Neural cell (in vitro differentiated cells): Measurements from ENCODE around the gene LRRC26. TPM values are rescaled to one million over a fixed set of nuclear protein-coding genes. Genes with fewer than 3 reads are reported as not detected.

Source experiments
- H2AFZ ChIP-seq: fragments of 200-600, 300-800 bp; sonication (generic), shearing (Covaris generic); 2 replicates; pipeline ENCODE4 v1.6.0; 2014; ENCODE audit warnings: low read depth, mild to moderate bottlenecking, antibody characterized with exemption, low read length, moderate library complexity
- H3F3A ChIP-seq: fragments of 200-600 bp; shearing (Covaris generic); 2 replicates; pipeline ENCODE4 v1.6.1; 2016; ENCODE audit warnings: mild to moderate bottlenecking, moderate library complexity, mixed read lengths, antibody characterized with exemption, low read length; ENCODE audit not compliant: insufficient read depth, poor library complexity, severe bottlenecking
- H3K27ac ChIP-seq: fragments of 200-600, 300-800 bp; sonication (generic), shearing (Covaris generic); 2 replicates; pipeline ENCODE4 v1.5.1; 2014; ENCODE audit warnings: mild to moderate bottlenecking, low read length, moderate library complexity
- H3K27me3 ChIP-seq: fragments of 300-800, 200-600 bp; sonication (generic), shearing (Covaris generic); 2 replicates; pipeline ENCODE4 v1.6.0; 2014; ENCODE audit warnings: mild to moderate bottlenecking, low read depth, low read length, moderate library complexity; ENCODE audit not compliant: insufficient read depth
- H3K36me3 ChIP-seq: fragments of 300-800, 200-600 bp; sonication (generic), shearing (Covaris generic); 2 replicates; pipeline ENCODE4 v1.5.1; 2014; ENCODE audit warnings: mild to moderate bottlenecking, antibody characterized with exemption, low read length, moderate library complexity; ENCODE audit not compliant: insufficient read depth
- H3K4me2 ChIP-seq: fragments of 300-800, 200-600 bp; sonication (generic), shearing (Covaris generic); 2 replicates; pipeline ENCODE4 v1.6.0; 2014; ENCODE audit warnings: mild to moderate bottlenecking, low read length
- H3K4me3 ChIP-seq: fragments of 300-800, 200-600 bp; sonication (generic), shearing (Covaris generic); 2 replicates; pipeline ENCODE4 v1.5.1; 2014; ENCODE audit warnings: mild to moderate bottlenecking, low read length, moderate library complexity
- H3K79me2 ChIP-seq: fragments of 200-600 bp; shearing (Covaris generic); replicated peaks from 2 replicates; pipeline ENCODE4 v1.6.0; 2014; ENCODE audit warnings: mild to moderate bottlenecking, low read length, moderate library complexity; ENCODE audit not compliant: insufficient read depth
- H3K9ac ChIP-seq: fragments of 300-800, 200-600 bp; sonication (generic), shearing (Covaris generic); 2 replicates; pipeline ENCODE4 v1.6.1; 2016; ENCODE audit warnings: mild to moderate bottlenecking, low read length, mixed read lengths
- H3K9me2 ChIP-seq: fragments of 200-600 bp; shearing (Covaris generic); 2 replicates; pipeline ENCODE4 v1.6.1; 2016; ENCODE audit warnings: mild to moderate bottlenecking, low read length, mixed read lengths; ENCODE audit not compliant: insufficient read depth
- H3K9me3 ChIP-seq: fragments of 200-600, 300-800 bp; sonication (generic), shearing (Covaris generic); 2 replicates; pipeline ENCODE4 v1.6.1; 2016; ENCODE audit warnings: mild to moderate bottlenecking, mixed run types, low read length, moderate library complexity, mixed read lengths
- H4K20me1 ChIP-seq: fragments of 200-600 bp; shearing (Covaris generic); 2 replicates; pipeline ENCODE4 v1.6.1; 2016; ENCODE audit warnings: mild to moderate bottlenecking, mixed run types; ENCODE audit not compliant: insufficient read depth
- EP300 ChIP-seq: fragments of 450-650 bp; conservative IDR thresholded peaks from 2 replicates; pipeline ENCODE4 v1.6.1; 2014; ENCODE audit warnings: antibody characterized with exemption, mild to moderate bottlenecking, moderate library complexity; ENCODE audit not compliant: poor library complexity, severe bottlenecking
- EZH2 ChIP-seq: fragments of 200-600, 300-800 bp; shearing (Covaris generic), sonication (generic); IDR thresholded peaks from 2 replicates; pipeline ENCODE4 v1.6.1; 2014; ENCODE audit warnings: antibody characterized with exemption, low read length, borderline replicate concordance, mild to moderate bottlenecking; ENCODE audit not compliant: insufficient read depth, poor library complexity, severe bottlenecking
- MXI1 ChIP-seq: fragments of 450-650 bp; conservative IDR thresholded peaks from 2 replicates; pipeline ENCODE4 v1.6.1; 2014; ENCODE audit warnings: antibody characterized with exemption, mild to moderate bottlenecking; ENCODE audit not compliant: poor library complexity, severe bottlenecking
- POLR2AphosphoS5 ChIP-seq: IDR thresholded peaks from 2 replicates; pipeline ENCODE4 v1.6.1; 2012
- RAD21 ChIP-seq: fragments of 450-650 bp; conservative IDR thresholded peaks from 2 replicates; pipeline ENCODE4 v1.6.1; 2014; ENCODE audit warnings: antibody characterized with exemption, mild to moderate bottlenecking, moderate library complexity
- SMC3 ChIP-seq: fragments of 450-650 bp; conservative IDR thresholded peaks from 2 replicates; pipeline ENCODE4 v1.6.1; 2014; ENCODE audit warnings: antibody characterized with exemption, mild to moderate bottlenecking, moderate library complexity; ENCODE audit not compliant: poor library complexity
- TAF1 ChIP-seq: IDR thresholded peaks from 2 replicates; pipeline ENCODE4 v1.6.1; 2012; ENCODE audit warnings: low read depth
- polyA plus RNA-seq: library from polyadenylated mRNA; depleted of rRNA; stranded (reverse); fragments of >200 nt; gene quantifications from 2 replicates; pipeline ENCODE4 v1.2.3, GENCODE V29; 2014
- TF ChIP-seq, protein P1 (sequence below): IDR thresholded peaks from 2 replicates; pipeline ENCODE4 v1.6.1; 2012; ENCODE audit warnings: borderline replicate concordance
- TF ChIP-seq, protein P2 (sequence below): fragments of 450-650 bp; IDR thresholded peaks from 2 replicates; pipeline ENCODE4 v1.5.1; 2014; ENCODE audit warnings: antibody characterized with exemption, mild to moderate bottlenecking, moderate library complexity; ENCODE audit not compliant: poor library complexity, severe bottlenecking

LRRC26 gene
- polyA plus RNA-seq, 1 donor from 2014 or later: 2.2 TPM

- H3K4me2 ChIP-seq: no peak overlapping the region
- H3F3A ChIP-seq: no peaks in the 10 kb centered on the region
- H3K9me3 ChIP-seq: no peaks in the 10 kb centered on the region
- no peak for TF ChIP-seq MXI1
- TF ChIP-seq RAD21: no peak
- no peak for TF ChIP-seq EP300
- no peak for TF ChIP-seq EZH2
- TF ChIP-seq, protein P1, sequence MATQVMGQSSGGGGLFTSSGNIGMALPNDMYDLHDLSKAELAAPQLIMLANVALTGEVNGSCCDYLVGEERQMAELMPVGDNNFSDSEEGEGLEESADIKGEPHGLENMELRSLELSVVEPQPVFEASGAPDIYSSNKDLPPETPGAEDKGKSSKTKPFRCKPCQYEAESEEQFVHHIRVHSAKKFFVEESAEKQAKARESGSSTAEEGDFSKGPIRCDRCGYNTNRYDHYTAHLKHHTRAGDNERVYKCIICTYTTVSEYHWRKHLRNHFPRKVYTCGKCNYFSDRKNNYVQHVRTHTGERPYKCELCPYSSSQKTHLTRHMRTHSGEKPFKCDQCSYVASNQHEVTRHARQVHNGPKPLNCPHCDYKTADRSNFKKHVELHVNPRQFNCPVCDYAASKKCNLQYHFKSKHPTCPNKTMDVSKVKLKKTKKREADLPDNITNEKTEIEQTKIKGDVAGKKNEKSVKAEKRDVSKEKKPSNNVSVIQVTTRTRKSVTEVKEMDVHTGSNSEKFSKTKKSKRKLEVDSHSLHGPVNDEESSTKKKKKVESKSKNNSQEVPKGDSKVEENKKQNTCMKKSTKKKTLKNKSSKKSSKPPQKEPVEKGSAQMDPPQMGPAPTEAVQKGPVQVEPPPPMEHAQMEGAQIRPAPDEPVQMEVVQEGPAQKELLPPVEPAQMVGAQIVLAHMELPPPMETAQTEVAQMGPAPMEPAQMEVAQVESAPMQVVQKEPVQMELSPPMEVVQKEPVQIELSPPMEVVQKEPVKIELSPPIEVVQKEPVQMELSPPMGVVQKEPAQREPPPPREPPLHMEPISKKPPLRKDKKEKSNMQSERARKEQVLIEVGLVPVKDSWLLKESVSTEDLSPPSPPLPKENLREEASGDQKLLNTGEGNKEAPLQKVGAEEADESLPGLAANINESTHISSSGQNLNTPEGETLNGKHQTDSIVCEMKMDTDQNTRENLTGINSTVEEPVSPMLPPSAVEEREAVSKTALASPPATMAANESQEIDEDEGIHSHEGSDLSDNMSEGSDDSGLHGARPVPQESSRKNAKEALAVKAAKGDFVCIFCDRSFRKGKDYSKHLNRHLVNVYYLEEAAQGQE: no peak
- no peak for TF ChIP-seq POLR2AphosphoS5
- H3K36me3 ChIP-seq: no peaks in the 10 kb centered on the region
- H3K79me2 ChIP-seq: no peaks in the 10 kb centered on the region
- peaks cover 65% of the 10 kb centered on the region for H3K27me3 ChIP-seq
- no peak overlapping the region for H3K4me3 ChIP-seq
- H3K9me2 ChIP-seq: no peaks in the 10 kb centered on the region
- H2AFZ ChIP-seq: no peak overlapping the region
- H3K27ac ChIP-seq: no peak overlapping the region
- H4K20me1 ChIP-seq: no peaks in the 10 kb centered on the region
- no peak overlapping the region for H3K9ac ChIP-seq
Observed at GRCh38 chr9:137141976-137142936, 27.6 kb downstream of the LRRC26 start.

DNA sequence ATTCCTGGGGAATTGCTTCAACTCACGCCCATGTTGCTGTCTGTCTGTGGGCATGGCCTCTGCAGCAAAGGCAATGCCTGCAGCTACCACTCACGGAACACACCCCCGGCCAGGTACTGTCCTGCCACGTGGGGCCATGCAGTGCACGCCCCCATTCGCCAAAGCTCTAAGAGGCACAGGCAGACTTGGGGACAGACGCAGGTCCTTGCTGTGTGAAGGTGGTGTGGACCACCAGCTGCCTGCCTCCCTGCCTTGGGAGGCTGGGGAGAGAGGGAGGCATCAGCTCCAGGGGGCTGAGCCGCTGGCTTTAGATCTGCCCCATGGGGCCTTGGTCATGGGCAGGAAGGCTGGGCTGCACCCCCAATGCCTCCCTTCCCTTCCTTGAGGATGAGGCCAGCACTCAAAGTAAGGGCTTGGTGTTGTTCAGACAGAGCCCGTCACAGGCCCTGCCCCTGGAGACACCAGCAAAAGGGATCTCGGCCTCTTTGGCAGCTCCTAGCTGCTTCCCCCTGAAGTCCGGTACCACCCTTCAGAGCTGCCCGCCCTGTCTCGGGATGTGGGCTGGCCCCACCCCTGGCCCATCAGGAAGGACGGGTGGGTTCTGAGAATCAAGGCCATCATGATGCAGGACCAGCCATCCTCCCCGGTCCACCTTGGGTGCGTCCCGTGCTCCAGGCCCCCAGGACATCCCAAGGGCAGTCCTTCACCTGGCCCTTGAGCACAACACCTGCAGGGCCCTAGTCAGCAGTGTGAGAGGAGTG is 28.6 kb downstream of the LRRC26 start:
- Histone ChIP-seq H3K36me3 (no peaks in the 10 kb centered on the region), H3K79me2 (no peaks in the 10 kb centered on the region), H3K9me2 (no peaks in the 10 kb centered on the region), H3K27ac (no peak overlapping the region), H3K27me3 (peaks cover 75% of the 10 kb centered on the region), H4K20me1 (no peaks in the 10 kb centered on the region), H3K9me3 (no peaks in the 10 kb centered on the region), H3K4me2 (no peak overlapping the region), H3K9ac (no peak overlapping the region), H2AFZ (no peak overlapping the region), H3K4me3 (no peak overlapping the region), H3F3A (no peaks in the 10 kb centered on the region)
- TF ChIP-seq RAD21 (no peak), EZH2 (no peak), MXI1 (no peak), SMC3 (no peak), EP300 (no peak), POLR2AphosphoS5 (no peak), TAF1 (no peak)
- TF ChIP-seq, protein P2, sequence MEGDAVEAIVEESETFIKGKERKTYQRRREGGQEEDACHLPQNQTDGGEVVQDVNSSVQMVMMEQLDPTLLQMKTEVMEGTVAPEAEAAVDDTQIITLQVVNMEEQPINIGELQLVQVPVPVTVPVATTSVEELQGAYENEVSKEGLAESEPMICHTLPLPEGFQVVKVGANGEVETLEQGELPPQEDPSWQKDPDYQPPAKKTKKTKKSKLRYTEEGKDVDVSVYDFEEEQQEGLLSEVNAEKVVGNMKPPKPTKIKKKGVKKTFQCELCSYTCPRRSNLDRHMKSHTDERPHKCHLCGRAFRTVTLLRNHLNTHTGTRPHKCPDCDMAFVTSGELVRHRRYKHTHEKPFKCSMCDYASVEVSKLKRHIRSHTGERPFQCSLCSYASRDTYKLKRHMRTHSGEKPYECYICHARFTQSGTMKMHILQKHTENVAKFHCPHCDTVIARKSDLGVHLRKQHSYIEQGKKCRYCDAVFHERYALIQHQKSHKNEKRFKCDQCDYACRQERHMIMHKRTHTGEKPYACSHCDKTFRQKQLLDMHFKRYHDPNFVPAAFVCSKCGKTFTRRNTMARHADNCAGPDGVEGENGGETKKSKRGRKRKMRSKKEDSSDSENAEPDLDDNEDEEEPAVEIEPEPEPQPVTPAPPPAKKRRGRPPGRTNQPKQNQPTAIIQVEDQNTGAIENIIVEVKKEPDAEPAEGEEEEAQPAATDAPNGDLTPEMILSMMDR: no peak
- TF ChIP-seq, protein P1: no peak
